Measurements from ENCODE around the gene PBRM1.

The PBRM1 gene

GRCh38 chr3:52522651-52523251 is 163.0 kb downstream of the PBRM1 start:
- H3K4me3 ChIP-seq (ENCODE audit: low read length in 2 of 2), result no peak overlapping the region
- H3K36me3 ChIP-seq (ENCODE audit: control insufficient read depth in 2 of 2, insufficient read depth in 2 of 2, low read length in 2 of 2), result peaks cover 0 to 7% of the 10 kb centered on the region in 2 donors
- H3K27ac ChIP-seq (ENCODE audit: low read length), result no peak overlapping the region

GRCh38 chr3:52521881-52522650 is 163.6 kb downstream of the PBRM1 start:
- H3K27me3 ChIP-seq (ENCODE audit: control insufficient read depth in 1 of 2, insufficient read depth in 2 of 2, low read length in 2 of 2), result no peaks in the 10 kb centered on the region
- no peak overlapping the region for H3K9ac ChIP-seq (ENCODE audit: low read length in 2 of 2)
- H3K36me3 ChIP-seq (ENCODE audit: control insufficient read depth in 2 of 2, insufficient read depth in 2 of 2, low read length in 2 of 2), result peaks cover 0 to 4% of the 10 kb centered on the region in 2 donors
- H3K27ac ChIP-seq (ENCODE audit: low read length), result no peak overlapping the region
- no peak overlapping the region for H3K4me3 ChIP-seq (ENCODE audit: low read length in 2 of 2)
- peaks cover 16% of the 10 kb centered on the region for H3K4me1 ChIP-seq (ENCODE audit: control insufficient read depth, insufficient read depth, low read length)
- H3K9me3 ChIP-seq (ENCODE audit: control insufficient read depth in 2 of 2, low read length in 2 of 2), result no peaks in the 10 kb centered on the region

More at GRCh38 chr3:52522651-52523251, 163.0 kb downstream of the PBRM1 start:
- no peaks in the 10 kb centered on the region for H3K27me3 ChIP-seq (ENCODE audit: control insufficient read depth in 1 of 2, insufficient read depth in 2 of 2, low read length in 2 of 2)
- no peak overlapping the region for H3K9ac ChIP-seq (ENCODE audit: low read length in 2 of 2)
- no peaks in the 10 kb centered on the region for H3K9me3 ChIP-seq (ENCODE audit: control insufficient read depth in 2 of 2, low read length in 2 of 2)
- H3K4me1 ChIP-seq (ENCODE audit: control insufficient read depth, insufficient read depth, low read length), result peaks cover 19% of the 10 kb centered on the region

DNA sequence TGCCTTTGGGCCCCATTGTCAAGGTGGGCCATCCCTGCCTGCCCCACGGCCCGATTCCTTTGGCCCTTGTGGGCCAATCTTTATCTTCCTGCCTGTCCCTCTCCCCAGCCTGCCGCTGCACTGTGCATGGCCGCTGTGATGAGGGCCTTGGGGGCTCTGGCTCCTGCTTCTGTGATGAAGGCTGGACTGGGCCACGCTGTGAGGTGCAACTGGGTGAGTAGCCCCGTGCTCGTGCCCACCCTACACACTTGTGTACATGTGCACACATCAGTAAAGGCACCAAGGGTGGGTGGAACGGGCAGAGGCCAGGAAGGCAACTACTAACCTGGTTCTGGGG is 164.3 kb downstream of the PBRM1 start:
- Histone ChIP-seq H3K4me1 (ENCODE audit: control insufficient read depth, insufficient read depth, low read length) (peaks cover 16% of the 10 kb centered on the region), H3K27ac (ENCODE audit: low read length) (no peak overlapping the region), H3K9ac (ENCODE audit: low read length in 2 of 2) (no peak overlapping the region), H3K36me3 (ENCODE audit: control insufficient read depth in 2 of 2, insufficient read depth in 2 of 2, low read length in 2 of 2) (peaks cover 0 to 4% of the 10 kb centered on the region in 2 donors), H3K4me3 (ENCODE audit: low read length in 2 of 2) (no peak overlapping the region), H3K27me3 (ENCODE audit: control insufficient read depth in 1 of 2, insufficient read depth in 2 of 2, low read length in 2 of 2) (no peaks in the 10 kb centered on the region), H3K9me3 (ENCODE audit: control insufficient read depth in 2 of 2, low read length in 2 of 2) (no peaks in the 10 kb centered on the region)

- Histone ChIP-seq H3K4me1 (ENCODE audit: control insufficient read depth, insufficient read depth, low read length) (peaks cover 16% of the 10 kb centered on the region), H3K36me3 (ENCODE audit: control insufficient read depth in 2 of 2, insufficient read depth in 2 of 2, low read length in 2 of 2) (peaks cover 0 to 4% of the 10 kb centered on the region in 2 donors)
Measured at GRCh38 chr3:52520716-52521487, 164.8 kb downstream of the PBRM1 start.

DNA sequence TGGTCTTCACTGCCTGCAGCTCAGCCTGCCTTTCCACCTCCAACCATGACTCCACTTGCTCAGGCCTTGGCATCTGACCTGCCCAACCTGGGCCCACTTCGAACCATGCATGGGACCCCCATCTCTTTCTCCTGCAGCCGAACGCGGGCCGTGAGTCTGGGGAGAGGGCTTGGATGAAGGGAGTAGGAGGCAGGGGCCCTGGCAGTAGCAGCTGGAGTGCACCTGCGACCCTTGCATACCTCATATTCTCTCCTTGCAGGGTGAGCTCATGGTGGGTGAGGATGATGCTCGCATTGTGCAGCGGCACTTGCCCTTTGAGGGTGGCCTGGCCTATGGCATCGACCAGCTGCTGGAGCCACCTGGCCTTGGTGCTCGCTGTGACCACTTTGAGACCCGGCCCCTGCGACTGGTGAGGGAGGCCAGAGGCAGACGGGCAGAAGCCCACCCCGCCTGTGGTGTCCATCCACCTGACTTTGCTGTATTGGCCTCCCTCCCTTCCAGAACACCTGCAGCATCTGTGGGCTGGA is 165.5 kb downstream of the PBRM1 start:
- no peak overlapping the region for H3K4me3 ChIP-seq (ENCODE audit: low read length in 2 of 2)
- H3K9me3 ChIP-seq (ENCODE audit: control insufficient read depth in 2 of 2, low read length in 2 of 2), result no peaks in the 10 kb centered on the region
- H3K27ac ChIP-seq (ENCODE audit: low read length), result no peak overlapping the region
- H3K36me3 ChIP-seq (ENCODE audit: control insufficient read depth in 2 of 2, insufficient read depth in 2 of 2, low read length in 2 of 2), result peaks cover 0 to 4% of the 10 kb centered on the region in 2 donors
- H3K4me1 ChIP-seq (ENCODE audit: control insufficient read depth, insufficient read depth, low read length), result peaks cover 11% of the 10 kb centered on the region
- H3K27me3 ChIP-seq (ENCODE audit: control insufficient read depth in 1 of 2, insufficient read depth in 2 of 2, low read length in 2 of 2), result no peaks in the 10 kb centered on the region
- no peak overlapping the region for H3K9ac ChIP-seq (ENCODE audit: low read length in 2 of 2)

More at GRCh38 chr3:52520716-52521487, 164.8 kb downstream of the PBRM1 start:
- Histone ChIP-seq H3K9ac (ENCODE audit: low read length in 2 of 2) (no peak overlapping the region), H3K27ac (ENCODE audit: low read length) (no peak overlapping the region), H3K27me3 (ENCODE audit: control insufficient read depth in 1 of 2, insufficient read depth in 2 of 2, low read length in 2 of 2) (no peaks in the 10 kb centered on the region), H3K9me3 (ENCODE audit: control insufficient read depth in 2 of 2, low read length in 2 of 2) (no peaks in the 10 kb centered on the region), H3K4me3 (ENCODE audit: low read length in 2 of 2) (no peak overlapping the region)

- Histone ChIP-seq H3K4me1 (ENCODE audit: control insufficient read depth, insufficient read depth, low read length) (peaks cover 9% of the 10 kb centered on the region), H3K27ac (ENCODE audit: low read length) (no peak overlapping the region), H3K9me3 (ENCODE audit: control insufficient read depth in 2 of 2, low read length in 2 of 2) (no peaks in the 10 kb centered on the region), H3K4me3 (ENCODE audit: low read length in 2 of 2) (no peak overlapping the region), H3K9ac (ENCODE audit: low read length in 2 of 2) (no peak overlapping the region), H3K27me3 (ENCODE audit: control insufficient read depth in 1 of 2, insufficient read depth in 2 of 2, low read length in 2 of 2) (no peaks in the 10 kb centered on the region), H3K36me3 (ENCODE audit: control insufficient read depth in 2 of 2, insufficient read depth in 2 of 2, low read length in 2 of 2) (peaks cover 0 to 4% of the 10 kb centered on the region in 2 donors)
Measured at GRCh38 chr3:52519445-52520140, 166.1 kb downstream of the PBRM1 start.

GRCh38 chr3:52518723-52519444 is 166.8 kb downstream of the PBRM1 start:
- Histone ChIP-seq H3K4me1 (ENCODE audit: control insufficient read depth, insufficient read depth, low read length) (peaks cover 5% of the 10 kb centered on the region), H3K9ac (ENCODE audit: low read length in 2 of 2) (no peak overlapping the region), H3K4me3 (ENCODE audit: low read length in 2 of 2) (peak overlapping the region in 1 of 2 donors; percentile 35), H3K27me3 (ENCODE audit: control insufficient read depth in 1 of 2, insufficient read depth in 2 of 2, low read length in 2 of 2) (no peaks in the 10 kb centered on the region), H3K27ac (ENCODE audit: low read length) (no peak overlapping the region), H3K9me3 (ENCODE audit: control insufficient read depth in 2 of 2, low read length in 2 of 2) (no peaks in the 10 kb centered on the region), H3K36me3 (ENCODE audit: control insufficient read depth in 2 of 2, insufficient read depth in 2 of 2, low read length in 2 of 2) (peaks cover 0 to 2% of the 10 kb centered on the region in 2 donors)

DNA sequence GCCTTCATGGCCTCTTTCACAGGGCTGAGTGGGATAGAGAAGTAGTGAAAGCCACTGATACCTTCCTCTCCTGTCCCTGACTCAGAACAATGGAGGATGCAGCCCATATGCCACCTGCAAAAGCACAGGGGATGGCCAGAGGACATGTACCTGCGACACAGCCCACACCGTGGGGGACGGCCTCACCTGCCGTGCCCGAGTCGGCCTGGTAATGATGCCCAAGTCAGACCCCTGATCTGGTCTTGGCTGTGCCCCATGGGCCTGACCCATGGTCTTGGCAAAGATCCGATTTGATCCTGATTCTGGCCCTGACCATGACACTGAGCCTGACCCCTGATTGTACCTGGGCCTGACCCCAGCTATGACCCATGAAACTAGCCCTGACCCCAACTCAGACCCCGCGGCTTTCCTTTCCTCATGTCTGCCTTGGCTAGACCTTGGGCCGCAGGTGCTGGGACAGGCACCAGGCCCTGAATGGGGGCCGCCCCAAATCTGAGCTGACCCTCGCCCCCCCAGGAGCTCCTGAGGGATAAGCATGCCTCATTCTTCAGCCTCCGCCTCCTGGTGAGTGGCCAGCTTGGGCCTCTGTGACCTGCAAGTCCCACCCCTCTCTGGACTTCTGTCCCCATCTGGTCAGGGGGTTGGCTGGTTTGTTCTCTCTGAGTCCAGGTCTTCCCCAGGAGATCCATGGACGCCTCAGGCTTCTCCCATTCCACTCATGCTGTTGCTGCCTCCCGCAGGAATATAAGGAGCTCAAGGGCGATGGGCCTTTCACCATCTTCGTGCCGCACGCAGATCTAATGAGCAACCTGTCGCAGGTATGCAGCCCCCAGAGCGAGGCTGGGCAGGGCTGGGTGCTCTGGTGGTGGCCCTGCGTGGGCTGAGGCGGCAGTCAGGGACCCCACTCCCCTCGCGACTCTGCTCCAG is 167.7 kb downstream of the PBRM1 start:
- Histone ChIP-seq H3K4me3 (ENCODE audit: low read length in 2 of 2) (peak overlapping the region in 1 of 2 donors; percentile 35), H3K4me1 (ENCODE audit: control insufficient read depth, insufficient read depth, low read length) (peaks cover 5% of the 10 kb centered on the region), H3K36me3 (ENCODE audit: control insufficient read depth in 2 of 2, insufficient read depth in 2 of 2, low read length in 2 of 2) (peaks cover 0 to 2% of the 10 kb centered on the region in 2 donors), H3K27me3 (ENCODE audit: control insufficient read depth in 1 of 2, insufficient read depth in 2 of 2, low read length in 2 of 2) (no peaks in the 10 kb centered on the region), H3K9me3 (ENCODE audit: control insufficient read depth in 2 of 2, low read length in 2 of 2) (no peaks in the 10 kb centered on the region), H3K27ac (ENCODE audit: low read length) (no peak overlapping the region), H3K9ac (ENCODE audit: low read length in 2 of 2) (no peak overlapping the region)

DNA sequence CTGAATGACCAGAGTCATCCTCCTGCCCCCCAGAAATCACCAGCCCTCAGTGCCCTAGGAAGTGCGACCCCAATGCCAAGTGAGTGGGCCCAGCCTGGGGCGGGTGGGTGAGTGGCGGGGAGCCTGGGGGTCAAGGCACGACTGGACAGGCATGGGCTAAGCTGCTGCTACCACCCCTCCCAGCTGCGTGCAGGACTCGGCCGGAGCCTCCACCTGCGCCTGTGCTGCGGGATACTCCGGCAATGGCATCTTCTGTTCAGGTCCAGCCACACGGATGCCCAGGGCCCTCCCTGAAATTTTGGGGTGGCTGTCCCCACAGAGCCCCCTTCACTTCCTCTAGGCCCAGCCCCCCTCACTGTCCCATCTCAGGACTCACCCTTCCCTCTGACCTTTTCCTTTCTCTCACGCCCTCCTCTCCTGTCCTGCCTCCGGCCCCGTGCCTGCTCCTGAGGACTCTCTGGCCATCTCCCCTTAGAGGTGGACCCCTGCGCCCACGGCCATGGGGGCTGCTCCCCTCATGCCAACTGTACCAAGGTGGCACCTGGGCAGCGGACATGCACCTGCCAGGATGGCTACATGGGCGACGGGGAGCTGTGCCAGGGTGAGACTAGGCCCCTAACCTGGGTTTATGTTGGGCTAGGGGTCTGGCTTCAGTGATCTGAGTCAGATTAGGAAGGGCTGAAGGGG is 169.1 kb downstream of the PBRM1 start:
- no peak overlapping the region for H3K27ac ChIP-seq (ENCODE audit: low read length)
- peaks cover 0 to 2% of the 10 kb centered on the region in 2 donors for H3K36me3 ChIP-seq (ENCODE audit: control insufficient read depth in 2 of 2, insufficient read depth in 2 of 2, low read length in 2 of 2)
- H3K9me3 ChIP-seq (ENCODE audit: control insufficient read depth in 2 of 2, low read length in 2 of 2), result no peaks in the 10 kb centered on the region
- H3K27me3 ChIP-seq (ENCODE audit: control insufficient read depth in 1 of 2, insufficient read depth in 2 of 2, low read length in 2 of 2), result no peaks in the 10 kb centered on the region
- no peak overlapping the region for H3K4me3 ChIP-seq (ENCODE audit: low read length in 2 of 2)
- H3K4me1 ChIP-seq (ENCODE audit: control insufficient read depth, insufficient read depth, low read length), result peaks cover 5% of the 10 kb centered on the region
- H3K9ac ChIP-seq (ENCODE audit: low read length in 2 of 2), result no peak overlapping the region
